Activated CD8-positive, alpha-beta memory T cell treated with anti-CD3 and anti-CD28 coated beads for 36 hours (primary cell): ENCODE results near the gene PLCH1. TPM values are rescaled to one million over a fixed set of nuclear protein-coding genes. Genes with fewer than 3 reads are reported as not detected.

Experiments
- CTCF ChIA-PET: fragments of 350-600 bp; sonication (Branson Sonifier 250); formaldehyde crosslinking; loops from one replicate; lab custom pipeline; 2021; ENCODE audit warnings: antibody characterized with exemption; lab: Charles Lee
- POLR2A ChIA-PET: fragments of 350-600 bp; sonication (Branson Sonifier 250); formaldehyde crosslinking; loops from one replicate; lab custom pipeline; 2021; ENCODE audit warnings: antibody characterized with exemption; lab: Charles Lee
- total RNA-seq, 2 experiments: library from RNA; stranded (reverse); gene quantifications; one replicate each; pipeline ENCODE4 v1.2.3, GENCODE V29; 2021

Gene PLCH1
- total RNA-seq, 2 experiments from 2014 or later: 0.08 to 0.10 TPM

DNA sequence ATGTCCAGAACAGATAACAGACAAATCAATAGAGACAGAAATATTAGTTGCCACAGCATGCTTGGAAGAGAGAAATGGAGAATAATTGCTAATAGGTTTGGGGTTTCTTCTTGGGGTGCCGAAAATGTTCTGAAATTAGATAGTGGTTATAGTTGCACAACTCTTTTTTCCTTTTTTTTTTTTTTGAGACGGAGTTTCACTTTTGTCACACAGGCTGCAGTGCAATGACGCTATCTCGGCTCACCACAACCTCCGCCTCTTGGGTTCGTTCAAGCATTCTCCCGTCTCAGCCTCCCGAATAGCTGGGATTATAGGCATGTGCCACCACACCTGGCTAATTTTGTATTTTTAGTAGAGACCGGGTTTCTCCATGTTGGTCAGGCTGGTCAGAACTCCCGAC lies 163.3 kb downstream of the PLCH1 start:
- ChIA-PET POLR2A (interaction anchor here (0.7 kb wide), 1 partner anchor 13 kb away, joined by 7 read pairs; no protein-coding TSS in a partner anchor), CTCF (no interaction called here)

DNA sequence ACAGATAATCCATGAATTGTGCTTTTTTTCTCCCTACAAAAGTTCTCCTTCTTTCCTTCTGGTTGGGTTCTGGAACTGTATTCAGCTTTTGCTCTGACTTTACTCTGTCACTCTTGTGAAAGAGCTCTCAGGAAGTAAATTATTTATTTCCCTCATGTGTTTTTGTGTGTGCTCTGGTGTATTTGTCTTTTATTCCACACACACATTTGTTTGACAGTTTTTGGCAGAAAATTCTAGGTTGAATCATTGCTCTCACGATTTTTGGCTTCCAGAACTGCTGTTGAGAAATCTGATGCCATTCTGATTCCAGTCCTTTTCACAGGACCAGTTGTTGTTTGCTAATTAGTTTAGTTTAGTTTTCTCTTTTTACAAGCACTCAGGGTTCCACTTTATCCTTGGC lies 172.8 kb downstream of the PLCH1 start:
- CTCF ChIA-PET: no interaction called here
- POLR2A ChIA-PET: no interaction called here

DNA sequence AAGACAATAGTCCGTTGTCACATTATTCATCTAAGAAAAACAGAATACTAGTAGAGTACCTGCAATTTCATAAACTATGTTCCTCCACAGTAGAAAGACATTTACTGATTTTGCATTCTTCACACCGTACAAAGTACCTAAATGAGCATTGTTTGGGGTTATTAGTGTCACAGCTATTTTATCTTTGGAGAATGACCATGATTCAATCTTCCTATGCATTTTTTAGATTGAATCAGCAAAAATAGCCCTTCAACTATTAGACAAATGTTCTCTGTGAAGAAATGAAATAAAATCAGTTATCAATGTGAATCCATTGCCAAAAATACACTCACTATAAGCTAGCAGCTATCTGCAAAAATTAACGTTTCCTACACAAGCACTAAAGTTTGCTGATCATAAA lies 176.6 kb downstream of the PLCH1 start:
- CTCF ChIA-PET: no interaction called here
- POLR2A ChIA-PET: no interaction called here

DNA sequence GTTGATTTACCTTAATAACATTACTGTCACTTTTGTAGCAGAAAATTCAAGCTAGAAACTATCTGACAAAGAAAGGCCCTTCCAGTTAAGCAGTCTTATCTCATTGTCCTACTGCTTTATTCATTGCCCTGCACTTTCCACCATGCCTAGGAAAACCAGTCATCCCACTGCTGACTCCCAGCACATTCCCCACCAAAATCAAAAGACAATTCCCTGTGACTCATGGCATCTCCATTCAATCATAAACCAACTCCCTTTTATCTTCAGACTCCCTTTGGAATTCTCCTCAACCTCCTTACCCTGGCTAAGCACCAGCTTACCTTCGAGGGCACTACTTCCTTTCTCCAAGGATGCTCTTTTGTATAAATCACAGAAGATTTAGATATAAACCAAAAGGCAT lies 184.3 kb downstream of the PLCH1 start:
- ChIA-PET POLR2A (no interaction called here), CTCF (no interaction called here)

DNA sequence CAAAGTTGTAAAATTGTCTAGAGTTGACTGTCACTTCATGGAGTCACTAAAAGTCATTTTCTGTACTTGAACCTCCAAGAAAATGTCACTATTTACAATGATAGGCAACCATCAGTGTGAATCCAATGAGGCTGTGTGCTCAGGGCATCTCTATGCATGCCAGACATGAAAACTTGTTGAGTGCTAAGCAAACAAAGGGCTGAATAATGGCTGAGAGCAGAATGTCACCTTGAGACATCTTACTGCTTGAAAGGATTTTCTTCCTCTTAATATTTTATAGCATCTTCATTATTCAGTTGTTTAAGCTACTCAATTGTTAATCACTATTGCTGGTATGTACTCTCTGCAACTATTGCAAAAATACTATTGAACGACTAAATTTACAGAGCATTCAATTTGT lies 184.7 kb downstream of the PLCH1 start:
- CTCF ChIA-PET: no interaction called here
- POLR2A ChIA-PET: no interaction called here

DNA sequence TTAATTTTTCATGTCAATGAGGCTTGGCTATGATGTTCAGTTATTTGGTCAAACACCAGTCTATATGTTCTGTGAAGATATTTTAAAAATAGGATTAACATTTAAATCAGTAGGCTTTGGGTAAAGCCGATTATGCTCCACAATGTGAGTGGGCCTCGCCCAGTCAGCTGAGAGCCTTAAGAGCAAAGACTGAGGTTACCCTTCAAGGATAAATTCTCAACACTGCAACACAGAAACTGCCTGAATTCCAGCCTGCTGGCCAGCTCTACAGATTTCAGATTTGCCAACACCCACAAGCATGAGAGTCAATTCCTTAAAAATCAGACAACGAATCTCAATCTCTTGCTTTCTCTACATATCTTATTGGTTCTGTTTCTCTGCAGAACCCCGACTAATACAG lies 188.3 kb downstream of the PLCH1 start:
- CTCF ChIA-PET: no interaction called here
- POLR2A ChIA-PET: no interaction called here

DNA sequence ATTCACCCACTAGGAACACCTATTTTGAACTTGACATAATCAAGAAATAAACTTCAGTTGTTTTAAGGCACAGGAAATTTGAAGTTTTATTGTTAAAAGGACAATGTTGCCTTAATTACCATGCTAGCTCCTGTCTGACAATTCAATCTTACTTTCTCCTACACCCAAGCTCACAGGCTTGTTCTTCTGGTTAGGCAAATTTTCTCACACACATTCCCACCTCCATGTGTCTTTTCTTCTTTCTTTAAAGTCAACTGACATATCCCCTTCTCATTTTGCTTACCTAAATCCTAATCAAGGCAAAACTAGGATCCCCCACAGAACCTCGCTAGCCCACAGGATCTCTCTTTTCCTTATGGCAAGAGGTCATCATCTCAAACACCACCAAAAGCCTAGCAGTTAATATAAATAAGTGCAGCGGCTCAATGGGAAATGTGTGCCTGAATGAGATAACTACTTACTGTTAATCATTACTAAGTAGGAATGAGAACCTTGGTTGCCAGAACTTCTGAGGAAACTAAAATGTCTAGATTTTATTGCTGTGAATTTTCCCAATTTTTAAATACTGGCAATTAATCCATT lies 189.3 kb downstream of the PLCH1 start:
- ChIA-PET POLR2A (no interaction called here), CTCF (no interaction called here)

DNA sequence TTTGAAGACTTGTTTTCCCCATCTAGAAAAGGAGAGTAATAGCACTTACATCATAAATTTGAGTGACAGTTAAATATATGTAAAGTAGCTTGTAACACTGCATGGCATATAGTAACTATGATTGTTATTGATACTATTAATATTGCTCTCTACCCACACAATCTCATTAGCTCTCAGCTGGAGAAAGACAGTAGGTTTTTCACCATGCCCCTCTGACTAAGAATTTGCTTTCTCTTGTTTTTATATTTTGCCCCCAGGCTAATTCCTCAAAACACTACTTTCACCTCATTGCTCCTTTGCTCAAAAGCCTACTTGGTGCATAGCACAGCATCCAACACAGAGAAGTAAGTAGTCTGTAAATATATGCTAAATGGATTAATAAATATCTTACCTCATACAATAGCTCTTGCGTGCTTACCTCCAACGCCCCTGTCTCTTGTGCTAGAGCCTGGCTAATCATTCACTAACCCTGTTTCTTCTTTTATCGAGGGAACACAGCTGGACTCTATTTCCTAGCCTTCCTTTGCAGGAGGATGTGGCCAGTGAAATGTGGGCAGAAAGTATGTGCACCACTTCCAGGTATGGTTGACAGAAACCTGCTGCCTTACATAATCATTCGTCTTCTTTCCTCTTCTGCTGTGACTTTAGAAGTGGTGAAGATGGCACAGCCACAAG lies 190.0 kb downstream of the PLCH1 start:
- ChIA-PET POLR2A (no interaction called here), CTCF (no interaction called here)

DNA sequence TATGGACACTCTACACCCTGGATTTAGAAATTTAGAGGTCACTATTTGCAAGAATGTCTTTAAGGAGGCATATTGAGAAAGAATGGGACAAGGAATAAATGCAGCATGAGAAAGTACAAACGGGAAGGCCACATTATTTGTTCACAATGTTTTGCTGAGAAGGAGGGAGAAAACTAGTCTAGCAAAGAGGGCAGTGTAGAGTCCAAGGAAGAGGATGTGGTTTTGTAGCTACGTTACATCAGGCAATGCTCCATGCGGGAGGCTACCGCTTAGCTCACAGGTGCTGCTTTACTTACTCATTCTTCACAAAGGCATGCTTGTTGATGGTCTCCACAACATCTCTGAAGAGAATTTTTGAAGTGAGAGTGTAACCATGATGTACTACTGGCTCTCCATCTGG lies 191.1 kb downstream of the PLCH1 start:
- ChIA-PET CTCF (no interaction called here), POLR2A (no interaction called here)

DNA sequence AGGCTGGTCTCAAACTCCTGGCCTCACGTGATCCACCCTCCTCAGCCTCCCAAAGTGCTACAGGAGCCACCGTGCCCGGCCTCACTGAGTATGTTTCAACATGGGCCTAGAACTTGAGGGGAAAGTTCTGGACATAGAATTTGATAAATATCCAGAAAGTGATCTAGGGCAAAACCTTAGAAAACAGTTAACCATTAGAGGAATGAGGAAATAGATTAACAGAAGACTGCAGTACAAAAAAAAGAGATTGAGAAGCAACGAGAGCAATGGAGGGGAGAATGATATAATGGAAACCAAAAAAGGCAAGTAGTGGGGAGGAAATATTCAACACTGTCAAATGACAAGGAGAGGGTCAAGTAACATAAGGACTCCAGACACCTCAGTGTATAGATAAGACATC lies 191.5 kb downstream of the PLCH1 start:
- CTCF ChIA-PET: no interaction called here
- POLR2A ChIA-PET: no interaction called here

DNA sequence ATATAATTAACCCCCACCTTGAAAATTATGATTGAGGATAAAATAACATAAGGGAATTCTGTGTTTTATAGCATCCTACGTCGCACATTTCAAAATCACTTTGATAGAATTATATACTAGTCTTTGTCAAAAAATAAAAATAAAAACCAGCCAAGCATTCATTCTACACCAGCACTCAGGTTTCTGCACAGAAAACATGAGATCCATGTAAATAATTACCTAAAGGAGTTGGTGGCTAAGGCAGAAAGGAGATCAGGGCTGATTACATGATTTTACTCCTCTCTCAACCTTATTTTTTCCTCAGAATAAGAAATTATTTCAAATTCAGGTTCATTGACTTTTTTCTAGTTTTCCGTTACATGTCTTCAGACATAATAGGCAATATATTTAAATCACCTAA lies 194.5 kb downstream of the PLCH1 start:
- ChIA-PET POLR2A (no interaction called here), CTCF (no interaction called here)

DNA sequence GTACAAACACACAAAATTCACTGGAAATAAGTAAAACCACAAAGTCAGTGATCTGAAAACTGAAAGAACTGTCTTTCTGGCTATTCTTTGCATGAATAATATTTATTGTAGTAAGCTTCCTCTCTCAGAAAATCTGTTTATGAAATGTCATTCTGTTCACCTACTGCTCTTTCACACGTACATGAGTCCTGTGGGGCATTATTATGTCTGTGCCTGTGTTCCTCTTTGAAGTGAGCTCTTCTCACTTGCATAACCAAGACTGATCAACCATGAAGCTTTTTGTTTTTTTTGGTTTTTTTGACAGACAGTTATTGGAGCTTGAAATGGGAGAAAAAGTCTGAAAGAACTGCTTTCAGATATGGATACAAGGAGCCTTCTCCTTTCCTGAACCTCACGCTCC lies 195.8 kb downstream of the PLCH1 start:
- ChIA-PET CTCF (no interaction called here), POLR2A (no interaction called here)

DNA sequence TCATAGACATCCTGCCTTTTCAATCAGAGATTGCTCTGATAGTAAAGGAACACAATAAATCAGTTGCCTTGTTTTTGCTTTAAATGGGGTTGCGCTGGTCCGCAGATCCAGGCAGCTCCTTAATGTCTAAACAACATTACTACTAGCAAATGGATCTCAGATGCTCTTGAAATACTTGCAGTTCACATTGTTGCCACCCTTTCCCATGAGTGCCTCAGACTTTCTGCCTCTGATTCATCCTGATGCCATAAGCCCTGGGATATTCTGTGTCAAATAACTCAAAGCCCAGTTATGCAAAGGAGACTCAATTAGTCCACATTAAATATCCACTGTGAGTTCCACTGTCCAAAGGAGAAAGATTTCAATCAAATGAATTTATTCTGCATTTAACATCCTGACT lies 196.7 kb downstream of the PLCH1 start:
- POLR2A ChIA-PET: no interaction called here
- CTCF ChIA-PET: no interaction called here

DNA sequence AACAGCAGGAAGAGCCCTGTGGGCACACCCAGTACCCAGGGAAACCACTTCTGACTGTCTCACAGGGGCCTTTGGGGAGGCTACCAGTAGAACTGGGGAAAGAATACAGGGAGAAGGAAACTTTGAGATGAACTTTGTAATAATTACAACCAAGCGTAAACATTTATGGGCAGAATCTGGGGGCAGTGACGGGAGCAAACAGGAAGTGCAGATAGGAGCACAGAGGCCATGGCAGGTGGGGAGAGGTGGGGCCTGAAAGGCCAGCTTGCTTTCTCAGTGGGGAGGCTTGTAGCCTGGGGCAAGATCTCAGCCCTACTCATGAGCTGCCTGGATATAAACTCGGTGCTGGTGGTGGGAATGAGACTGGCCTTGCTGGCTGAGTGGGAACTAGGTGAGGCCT lies 209.8 kb downstream of the PLCH1 start:
- POLR2A ChIA-PET: no interaction called here

DNA sequence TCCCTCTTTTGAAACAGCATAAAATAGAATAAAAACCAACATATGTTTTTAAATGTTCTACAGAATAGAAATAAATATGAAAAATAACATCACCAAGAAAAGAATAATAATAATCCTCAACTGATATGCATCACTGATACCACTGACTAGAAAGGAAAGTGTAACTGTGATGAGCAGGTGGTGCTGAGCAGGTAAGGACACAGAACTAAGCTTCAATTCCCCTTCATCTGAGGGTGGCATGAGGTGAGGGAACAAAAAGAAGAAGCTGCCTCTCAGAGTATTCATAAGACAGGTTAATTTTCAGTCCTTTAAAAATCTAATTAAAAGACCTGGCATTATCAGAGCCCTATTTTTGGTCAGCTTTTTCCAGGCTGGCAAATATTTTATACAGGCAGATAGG lies 216.3 kb downstream of the PLCH1 start:
- CTCF ChIA-PET: no interaction called here
- POLR2A ChIA-PET: no interaction called here

More for the DNA sequence above, 209.8 kb downstream of the PLCH1 start:
- CTCF ChIA-PET: no interaction called here

DNA sequence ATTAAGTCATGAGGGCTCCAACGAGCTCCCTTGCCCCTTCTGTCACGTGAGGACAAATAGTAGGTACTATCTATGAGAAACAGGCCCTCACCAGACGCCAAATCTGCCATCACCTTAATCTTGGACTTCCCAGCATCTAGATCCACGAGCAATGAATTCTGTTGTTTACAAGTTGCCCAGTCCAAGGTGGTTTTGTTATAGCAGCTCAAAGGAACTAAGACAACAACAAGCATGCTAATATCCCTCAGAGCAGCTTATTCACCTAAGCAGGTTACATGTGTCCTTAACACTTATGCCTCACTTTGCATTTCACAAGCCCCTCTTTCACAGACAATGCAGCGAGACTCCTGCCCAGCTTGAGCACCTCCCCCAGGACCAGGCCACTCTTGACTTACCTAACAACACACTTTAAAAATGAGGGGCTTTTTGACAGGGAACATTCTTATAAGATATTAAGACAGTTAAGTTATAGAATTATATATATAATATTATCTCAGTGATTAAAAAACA lies 219.5 kb downstream of the PLCH1 start:
- POLR2A ChIA-PET: no interaction called here
- CTCF ChIA-PET: no interaction called here

DNA sequence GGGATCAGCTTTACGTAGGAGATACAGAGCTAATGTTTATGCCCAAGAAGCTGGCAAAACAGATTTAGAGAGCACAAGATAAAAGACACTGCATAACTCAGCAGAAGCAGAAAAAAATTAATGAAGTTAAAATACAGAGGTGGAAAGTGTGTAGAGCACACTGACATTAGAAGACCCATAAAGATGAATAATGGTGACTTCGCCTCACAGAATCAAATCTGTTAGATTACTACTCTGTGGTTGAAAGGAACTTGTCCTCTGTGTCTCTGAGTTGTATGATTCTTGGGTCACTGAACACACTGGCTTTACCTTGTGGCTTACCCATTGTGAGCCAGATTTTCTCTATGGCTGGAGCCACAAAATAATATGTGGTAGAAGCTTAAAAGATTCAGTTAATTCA lies 224.4 kb downstream of the PLCH1 start:
- CTCF ChIA-PET: no interaction called here

DNA sequence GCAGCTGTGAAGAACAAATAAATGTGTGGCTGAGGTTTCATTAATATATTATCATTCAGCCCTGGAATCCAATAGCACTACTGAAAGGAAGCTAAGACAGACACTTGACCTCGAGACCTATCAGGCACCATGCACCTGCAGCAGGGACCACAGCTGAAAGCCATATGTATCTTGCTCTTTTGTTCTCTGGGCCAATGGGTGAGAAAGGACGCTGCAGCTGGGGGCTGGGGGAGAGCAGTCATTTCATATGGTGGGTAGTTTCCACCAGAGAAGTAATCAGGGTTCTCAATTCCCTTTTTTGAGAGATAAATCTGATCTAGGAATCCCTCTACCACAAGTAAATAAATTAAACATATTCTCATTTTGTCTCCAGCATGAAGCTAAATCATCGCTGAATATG lies 225.8 kb downstream of the PLCH1 start:
- POLR2A ChIA-PET: no interaction called here
- CTCF ChIA-PET: no interaction called here

More for the DNA sequence above, 224.4 kb downstream of the PLCH1 start:
- POLR2A ChIA-PET: no interaction called here

DNA sequence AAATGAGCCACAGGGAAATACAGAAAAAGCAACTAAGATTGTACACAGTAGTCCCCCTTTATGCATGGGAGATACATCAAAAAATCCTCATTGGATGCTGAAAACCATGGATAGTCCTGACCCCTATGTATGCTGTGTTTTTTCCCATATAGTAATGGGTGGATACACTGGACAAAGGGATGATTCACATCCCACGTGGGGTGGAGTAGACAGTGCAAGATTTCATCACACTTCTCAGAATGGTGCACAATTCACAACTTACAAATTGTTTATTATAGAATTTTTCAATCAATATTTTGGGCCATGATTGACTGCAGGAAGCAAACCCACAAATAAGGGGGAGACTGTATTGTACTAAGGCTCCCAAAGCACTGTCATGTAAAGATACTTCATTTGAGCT lies 227.0 kb downstream of the PLCH1 start:
- CTCF ChIA-PET: no interaction called here
- POLR2A ChIA-PET: no interaction called here

DNA sequence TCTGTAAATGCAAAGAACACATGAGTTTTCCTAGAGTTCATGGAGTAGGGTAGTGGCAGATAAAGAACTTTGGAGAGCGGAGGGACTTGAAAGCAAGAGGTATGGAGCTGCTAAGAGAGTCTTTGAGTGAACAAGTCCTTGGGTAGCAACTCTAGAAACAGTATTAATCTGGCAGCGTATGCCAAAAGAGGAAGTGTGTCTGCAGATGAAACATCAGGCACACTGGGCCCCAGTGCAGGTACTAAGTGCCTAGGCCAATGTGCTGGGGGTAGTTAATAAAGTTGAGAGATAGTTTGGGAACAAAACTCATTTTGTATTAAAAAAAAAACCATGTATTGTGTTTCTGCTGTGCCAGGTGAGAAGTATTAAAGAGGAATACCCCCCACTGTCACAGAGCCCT lies 228.4 kb downstream of the PLCH1 start:
- ChIA-PET POLR2A (no interaction called here), CTCF (no interaction called here)

DNA sequence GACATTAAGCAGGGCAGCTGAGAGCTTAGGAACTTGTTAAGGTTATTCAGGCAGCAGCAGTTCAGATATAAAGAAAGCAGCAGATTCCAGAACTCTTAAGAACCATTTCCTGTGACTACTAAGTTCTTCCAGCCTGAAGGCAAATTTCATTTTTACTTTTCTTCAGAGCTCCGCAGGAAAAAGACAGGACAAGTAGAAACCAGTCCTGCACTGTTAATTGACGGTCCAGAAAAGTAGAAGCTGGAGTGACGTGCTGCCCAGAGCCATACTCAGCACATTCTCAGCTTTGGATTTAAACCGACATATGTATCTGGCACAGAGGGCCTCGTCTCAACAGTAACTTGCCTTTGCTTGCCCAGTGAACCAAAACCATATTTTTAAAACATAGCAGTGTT lies 232.0 kb downstream of the PLCH1 start:
- ChIA-PET POLR2A (no interaction called here), CTCF (no interaction called here)
